Measurements from ENCODE around the gene AQP12B. TPM values are rescaled to one million over a fixed set of nuclear protein-coding genes. Genes with fewer than 3 reads are reported as not detected.

AQP12B gene
- total and polyA plus RNA-seq, 10 of the 15 experiments (the other 5 are each of a cell fraction or from before 2014, with no cell fraction given): not detected

DNA sequence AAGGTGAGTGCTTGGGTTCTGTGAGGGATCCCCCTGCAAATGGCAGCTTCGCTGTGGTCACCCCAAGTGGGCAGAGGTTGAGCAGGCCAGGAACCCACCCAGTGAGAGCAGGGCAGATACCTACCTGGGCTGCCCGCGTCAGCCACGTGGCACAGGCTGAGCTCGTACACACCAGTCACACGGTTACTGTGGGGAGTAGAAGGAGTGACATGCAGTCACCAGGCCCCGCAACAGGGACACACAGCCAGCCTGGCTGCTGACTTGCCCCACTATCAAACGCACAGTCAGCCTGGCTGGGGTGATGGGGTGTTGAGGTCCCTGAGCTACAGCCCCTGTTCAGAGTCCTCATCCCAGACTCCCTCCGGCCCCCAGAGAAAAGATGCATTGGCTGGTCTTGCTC, 41.2 kb upstream of the AQP12B start:
- intact Hi-C loops (cut with micrococcal nuclease; ENCODE audit: unreplicated experiment) (no loop called here), in situ Hi-C loops (cut with MboI) (no loop called here)
- FAIRE-seq (no peak), DNase-seq (ENCODE audit: low read depth, low spot score) (no peak), ATAC-seq (no peak)
- Histone ChIP-seq H3K27ac (ENCODE audit: control insufficient read depth, insufficient read depth) (no peak overlapping the region), H3K36me3 (ENCODE audit: control insufficient read depth in 2 of 2, insufficient read depth in 2 of 2, low read length in 1 of 2) (no peaks in the 10 kb centered on the region), H3K27me3 (replicated peaks in 1 of 2; ENCODE audit: control insufficient read depth in 2 of 2, insufficient read depth in 2 of 2, low read length in 1 of 2) (no peaks in the 10 kb centered on the region; a peak in 1 of 4 replicates), H3K79me2 (ENCODE audit: control insufficient read depth, insufficient read depth, low read length) (no peaks in the 10 kb centered on the region), H2AFZ (ENCODE audit: control insufficient read depth, low read depth, low read length) (no peak overlapping the region), H3K4me1 (ENCODE audit: control insufficient read depth, insufficient read depth, low read length) (no peaks in the 10 kb centered on the region), H4K20me1 (ENCODE audit: control insufficient read depth, insufficient read depth) (no peaks in the 10 kb centered on the region), H3K9me3 (replicated peaks; ENCODE audit: control insufficient read depth, insufficient read depth, low read length) (no peaks in the 10 kb centered on the region), H3K4me3 (no peak overlapping the region), H3K9ac (ENCODE audit: control insufficient read depth, insufficient read depth, low read length) (no peak overlapping the region), H3K4me2 (ENCODE audit: control insufficient read depth, insufficient read depth) (no peak overlapping the region)
- no peak for TF ChIP-seq IKZF1 (conservative IDR thresholded peaks at IDR 0.05)
- TF ChIP-seq, protein P1, sequence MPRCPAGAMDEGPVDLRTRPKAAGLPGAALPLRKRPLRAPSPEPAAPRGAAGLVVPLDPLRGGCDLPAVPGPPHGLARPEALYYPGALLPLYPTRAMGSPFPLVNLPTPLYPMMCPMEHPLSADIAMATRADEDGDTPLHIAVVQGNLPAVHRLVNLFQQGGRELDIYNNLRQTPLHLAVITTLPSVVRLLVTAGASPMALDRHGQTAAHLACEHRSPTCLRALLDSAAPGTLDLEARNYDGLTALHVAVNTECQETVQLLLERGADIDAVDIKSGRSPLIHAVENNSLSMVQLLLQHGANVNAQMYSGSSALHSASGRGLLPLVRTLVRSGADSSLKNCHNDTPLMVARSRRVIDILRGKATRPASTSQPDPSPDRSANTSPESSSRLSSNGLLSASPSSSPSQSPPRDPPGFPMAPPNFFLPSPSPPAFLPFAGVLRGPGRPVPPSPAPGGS (IDR thresholded peaks at IDR 0.05; ENCODE audit: borderline replicate concordance, insufficient read depth, low read depth, low read length, poor library complexity, severe bottlenecking): no peak
- no peak for TF ChIP-seq SREBF2 (IDR thresholded peaks at IDR 0.05; ENCODE audit: low read length)
- TF ChIP-seq SRF (IDR thresholded peaks at IDR 0.05; ENCODE audit: low read depth in 2 of 2, low read length in 2 of 2): no peak
- no peak for TF ChIP-seq HCFC1 (IDR thresholded peaks at IDR 0.05; ENCODE audit: low read length)
- no peak for TF ChIP-seq CBX5 (IDR thresholded peaks at IDR 0.05; ENCODE audit: low read depth)
- no peak for TF ChIP-seq POLR2AphosphoS2 (IDR thresholded peaks at IDR 0.05; ENCODE audit: low read depth, low read length)
- ChIA-PET POLR2A (no interaction called here), SMC1A (ENCODE audit: uncharacterized antibody, unreplicated experiment) (no interaction called here), CTCF (no interaction called here), RAD21 (ENCODE audit: unreplicated experiment) (no interaction called here)
- whole genome bisulfite sequencing (ENCODE audit: insufficient coverage, insufficient replicate concordance, low lambda C conversion rate, missing lambda C conversion rate): 35% methylated on average over 9 of the region's 9 CpGs
- BruUV-seq (replicated peaks): no TSS peak
